ENCODE results near the gene ETFA.
"Not testable (repeated sequence)": the region's sequence is repeated elsewhere in the genome, so short reads cannot be mapped to it uniquely, and the experiment has no call there.

The ETFA gene

GRCh38 chr15:76267077-76267476 lies 44.2 kb downstream of the ETFA start:
- no peak for TF ChIP-seq CTCF (IDR thresholded peaks at IDR 0.05; ENCODE audit: insufficient read depth, low read length, poor library complexity, severe bottlenecking)
- Histone ChIP-seq H3K4me3 (replicated peaks; ENCODE audit: low read depth, low read length) (no peak overlapping the region), H3K27me3 (replicated peaks; ENCODE audit: control insufficient read depth, insufficient read depth, low read length) (no peaks in the 10 kb centered on the region), H3K36me3 (ENCODE audit: control insufficient read depth, insufficient read depth, low read length) (peaks cover 13% of the 10 kb centered on the region)
- DNase-seq (ENCODE audit: extremely low read depth, insufficient read length) = no peak

GRCh38 chr15:76265769-76266168 lies 45.5 kb downstream of the ETFA start:
- H3K36me3 ChIP-seq (ENCODE audit: control insufficient read depth, insufficient read depth, low read length) = peaks cover 20% of the 10 kb centered on the region
- H3K27me3 ChIP-seq (replicated peaks; ENCODE audit: control insufficient read depth, insufficient read depth, low read length); DNase-seq (ENCODE audit: extremely low read depth, insufficient read length); H3K4me3 ChIP-seq (replicated peaks; ENCODE audit: low read depth, low read length): not testable (repeated sequence)

GRCh38 chr15:76260246-76260938 lies 50.9 kb downstream of the ETFA start:
- Histone ChIP-seq H3K27me3 (replicated peaks; ENCODE audit: control insufficient read depth, insufficient read depth, low read length) (no peaks in the 10 kb centered on the region), H3K36me3 (ENCODE audit: control insufficient read depth, insufficient read depth, low read length) (peaks cover 30% of the 10 kb centered on the region)
- no peak for TF ChIP-seq CTCF (IDR thresholded peaks at IDR 0.05; ENCODE audit: insufficient read depth, low read length, poor library complexity, severe bottlenecking)

GRCh38 chr15:76259392-76259791 lies 51.9 kb downstream of the ETFA start:
- DNase-seq (ENCODE audit: extremely low read depth, insufficient read length) = no peak
- no peak overlapping the region for H3K4me3 ChIP-seq (replicated peaks; ENCODE audit: low read depth, low read length)
- TF ChIP-seq CTCF (IDR thresholded peaks at IDR 0.05; ENCODE audit: insufficient read depth, low read length, poor library complexity, severe bottlenecking) = no peak
- H3K27me3 ChIP-seq (replicated peaks; ENCODE audit: control insufficient read depth, insufficient read depth, low read length) = no peaks in the 10 kb centered on the region
- H3K36me3 ChIP-seq (ENCODE audit: control insufficient read depth, insufficient read depth, low read length) = peaks cover 29% of the 10 kb centered on the region

More at GRCh38 chr15:76260246-76260938, 50.9 kb downstream of the ETFA start:
- DNase-seq (ENCODE audit: extremely low read depth, insufficient read length) = no peak
- no peak overlapping the region for H3K4me3 ChIP-seq (replicated peaks; ENCODE audit: low read depth, low read length)

- Histone ChIP-seq H3K36me3 (ENCODE audit: control insufficient read depth, insufficient read depth, low read length) (peaks cover 29% of the 10 kb centered on the region), H3K27me3 (replicated peaks; ENCODE audit: control insufficient read depth, insufficient read depth, low read length) (no peaks in the 10 kb centered on the region), H3K4me3 (replicated peaks; ENCODE audit: low read depth, low read length) (no peak overlapping the region)
- no peak for TF ChIP-seq CTCF (IDR thresholded peaks at IDR 0.05; ENCODE audit: insufficient read depth, low read length, poor library complexity, severe bottlenecking)
- no peak for DNase-seq (ENCODE audit: extremely low read depth, insufficient read length)
These were observed 52.8 kb downstream of the ETFA start for GRCh38 chr15:76258460-76258859.

GRCh38 chr15:76253691-76254473 lies 57.4 kb downstream of the ETFA start:
- Histone ChIP-seq H3K36me3 (ENCODE audit: control insufficient read depth, insufficient read depth, low read length) (peaks cover 5% of the 10 kb centered on the region), H3K27me3 (replicated peaks; ENCODE audit: control insufficient read depth, insufficient read depth, low read length) (no peaks in the 10 kb centered on the region), H3K4me3 (replicated peaks; ENCODE audit: low read depth, low read length) (no peak overlapping the region)
- DNase-seq (ENCODE audit: extremely low read depth, insufficient read length) = no peak
- no peak for TF ChIP-seq CTCF (IDR thresholded peaks at IDR 0.05; ENCODE audit: insufficient read depth, low read length, poor library complexity, severe bottlenecking)
